GM21529 (cell line): ENCODE results near the gene MGST1.
A peak's percentile ranks its signal among the peaks of the same experiment; 100 is the strongest.

Experiments used
- ATAC-seq: cut with Tn5 transposase; IDR thresholded peaks from one replicate; pipeline ENCODE4 v1.9.1; 2021; ENCODE audit not compliant: unreplicated experiment

The MGST1 gene, protein sequence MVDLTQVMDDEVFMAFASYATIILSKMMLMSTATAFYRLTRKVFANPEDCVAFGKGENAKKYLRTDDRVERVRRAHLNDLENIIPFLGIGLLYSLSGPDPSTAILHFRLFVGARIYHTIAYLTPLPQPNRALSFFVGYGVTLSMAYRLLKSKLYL

DNA sequence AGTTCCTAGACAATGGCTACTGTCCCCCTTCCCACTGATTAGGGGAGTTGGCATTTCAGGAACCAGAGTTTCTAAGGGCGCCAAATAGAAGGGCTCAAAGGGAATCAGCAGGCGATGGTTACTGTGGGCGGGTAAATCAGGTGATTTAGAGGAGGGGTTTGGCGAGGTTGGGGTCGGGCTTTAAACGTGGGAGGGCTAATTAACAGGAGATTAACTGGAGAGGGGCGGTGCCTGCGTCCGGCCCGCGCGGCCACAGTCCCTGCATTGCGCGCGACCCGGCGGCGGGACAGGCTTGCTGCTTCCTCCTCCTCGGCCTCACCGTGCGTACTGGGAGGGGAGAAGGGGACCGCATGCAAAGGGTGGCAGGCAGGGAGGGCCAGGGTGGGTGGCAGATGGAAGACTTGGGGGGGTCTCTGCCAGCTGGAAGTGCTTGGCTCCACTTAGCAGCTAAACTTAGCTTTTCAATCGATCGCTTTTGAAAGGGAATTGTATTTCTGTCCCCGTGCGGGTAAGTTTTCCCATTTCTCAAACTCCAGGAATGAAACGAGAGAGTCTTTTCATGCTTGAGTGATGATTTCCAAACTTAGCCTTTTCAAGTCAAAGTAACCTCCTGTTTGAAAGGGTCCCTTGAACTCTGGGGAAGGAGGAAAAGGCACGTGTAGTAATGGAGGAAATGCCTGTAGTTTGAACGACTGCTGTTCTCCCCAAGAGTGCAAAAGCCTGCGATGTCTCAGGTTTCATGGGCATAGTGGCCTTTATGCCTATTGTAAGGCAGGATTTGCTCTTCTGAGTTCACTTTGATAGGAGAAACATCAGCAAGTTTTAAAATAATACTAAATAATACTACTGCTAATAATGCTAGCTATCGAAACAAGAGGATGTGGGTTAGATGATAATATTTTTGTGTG, at the start of gene MGST1:
Gene MGST1, plus strand, starts transcription at position 255 of the 908 bp plus-strand sequence. CDS start 6,608 bp downstream, outside the sequence.
- peak; percentile 63 for ATAC-seq

DNA sequence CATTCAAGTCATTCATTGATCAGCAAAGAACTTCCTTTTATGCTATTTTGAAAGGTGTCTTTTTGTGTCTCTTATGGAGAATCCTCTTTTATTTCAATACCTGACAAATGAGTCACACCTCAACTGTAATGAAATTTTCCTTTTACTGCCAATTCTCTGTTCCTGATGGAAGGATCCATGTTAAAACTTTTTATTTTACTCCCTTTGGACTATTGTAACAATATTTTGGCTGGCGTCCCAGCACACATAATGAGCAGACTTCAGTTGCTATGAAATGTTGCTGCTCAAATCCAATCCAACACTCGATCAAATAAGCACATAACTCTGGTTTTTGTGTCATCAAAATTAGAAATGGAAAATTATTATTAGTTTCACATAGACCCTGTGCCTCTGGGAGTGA, 48.0 kb upstream of the MGST1 start:
- ATAC-seq = no peak

DNA sequence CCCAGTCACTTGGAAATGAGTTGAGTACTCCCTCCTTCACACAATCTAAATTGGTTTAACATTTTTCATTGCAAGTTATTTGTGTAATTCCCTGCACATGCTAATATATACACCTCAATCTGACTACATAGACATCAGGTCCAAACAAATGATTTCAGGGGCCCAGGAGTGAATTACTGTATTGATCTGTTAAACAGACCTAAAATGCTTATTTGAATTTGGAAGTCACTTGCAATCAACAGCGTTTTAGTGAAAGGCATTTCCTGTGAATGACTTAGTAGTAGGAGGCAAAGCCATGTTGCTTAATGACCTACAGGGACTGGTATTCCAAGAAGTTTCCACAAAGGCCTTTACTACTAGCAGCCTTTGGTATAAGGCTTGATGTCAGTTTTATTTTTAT, 47.3 kb upstream of the MGST1 start:
- no peak for ATAC-seq

DNA sequence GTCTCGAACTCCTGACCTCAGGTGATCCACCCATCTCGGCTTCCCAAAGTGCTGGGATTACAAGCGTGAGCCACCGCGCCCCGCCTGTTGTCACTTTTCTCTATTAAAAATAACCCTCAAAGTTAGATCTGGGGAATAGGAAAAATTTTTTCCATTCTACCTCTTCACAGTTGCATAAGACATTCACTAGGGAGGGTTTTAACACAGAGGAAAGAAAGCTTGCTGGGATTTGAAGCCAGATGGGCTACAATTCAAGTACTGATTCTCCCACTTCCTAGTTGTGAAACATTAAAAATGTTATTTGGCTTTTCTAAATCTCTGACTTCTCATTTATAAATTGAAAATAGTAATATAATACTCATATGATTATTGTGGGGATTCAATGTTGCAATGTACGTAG, 46.7 kb upstream of the MGST1 start:
- ATAC-seq = no peak

- ATAC-seq = no peak
Measured at GRCh38 chr12:16303939-16304338, 43.5 kb upstream of the MGST1 start.

GRCh38 chr12:16307856-16308475, 39.5 kb upstream of the MGST1 start:
- ATAC-seq = no peak

DNA sequence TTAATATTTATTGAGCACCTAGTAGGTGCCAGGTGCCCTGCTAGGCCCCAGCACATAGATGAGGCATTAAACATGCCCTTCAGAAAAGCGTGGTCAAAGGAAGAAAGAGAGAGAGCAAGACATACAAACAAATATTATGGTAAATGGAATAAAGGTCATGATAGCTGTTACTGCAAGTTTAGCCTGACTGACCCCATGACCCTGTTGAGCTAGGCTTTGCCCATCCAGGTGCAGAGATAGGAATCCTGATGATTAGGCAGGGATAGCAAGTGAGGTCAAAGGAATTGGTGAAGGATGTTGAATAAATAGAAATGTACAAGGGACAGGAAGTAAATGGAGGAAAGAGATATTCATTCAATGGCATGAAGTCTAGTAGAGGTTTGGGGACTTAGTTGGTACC, 36.5 kb upstream of the MGST1 start:
- ATAC-seq = no peak

GRCh38 chr12:16323010-16323409, 24.4 kb upstream of the MGST1 start:
- no peak for ATAC-seq

- no peak for ATAC-seq
Measured at GRCh38 chr12:16323638-16324037, 23.8 kb upstream of the MGST1 start.

DNA sequence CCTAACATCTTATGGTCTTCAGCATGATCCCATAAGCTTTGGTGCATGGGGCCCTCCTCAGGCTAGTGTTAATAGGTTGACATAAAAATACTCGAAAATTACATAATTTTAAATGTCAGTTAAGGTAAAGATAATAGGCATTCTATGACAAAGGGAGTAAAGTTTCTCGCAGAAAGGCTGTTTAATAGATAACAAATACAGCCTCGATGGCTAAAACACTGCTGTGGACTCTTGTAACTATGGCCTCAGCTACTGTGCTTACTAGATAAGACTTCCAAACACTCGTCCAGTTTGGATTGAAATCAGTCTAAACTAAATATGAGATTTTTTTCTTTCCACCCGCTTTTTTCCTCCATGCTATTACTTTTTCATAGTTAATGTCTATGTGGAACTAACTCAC, 23.2 kb upstream of the MGST1 start:
- no peak for ATAC-seq

DNA sequence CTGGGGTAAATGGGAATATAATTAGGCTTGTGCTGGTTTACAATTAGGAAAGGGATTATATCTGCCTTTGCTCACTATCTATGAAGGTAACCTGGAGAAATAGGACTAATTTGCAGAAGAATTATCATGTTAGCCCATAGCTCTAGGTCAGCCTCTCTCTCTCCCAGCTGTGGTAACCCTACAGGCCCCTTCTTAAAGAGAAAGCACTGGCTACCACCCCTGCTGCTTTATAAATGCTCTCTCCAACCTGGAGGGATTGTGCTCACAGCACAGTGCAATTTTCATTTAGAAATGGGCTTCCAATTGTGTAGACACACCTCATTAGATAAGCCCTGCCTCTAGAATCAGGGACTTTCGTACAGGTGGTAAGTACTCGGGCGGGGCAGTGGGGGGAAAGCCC, 22.7 kb upstream of the MGST1 start:
- ATAC-seq = no peak

- ATAC-seq = no peak
Measured at GRCh38 chr12:16325426-16325825, 22.0 kb upstream of the MGST1 start.

DNA sequence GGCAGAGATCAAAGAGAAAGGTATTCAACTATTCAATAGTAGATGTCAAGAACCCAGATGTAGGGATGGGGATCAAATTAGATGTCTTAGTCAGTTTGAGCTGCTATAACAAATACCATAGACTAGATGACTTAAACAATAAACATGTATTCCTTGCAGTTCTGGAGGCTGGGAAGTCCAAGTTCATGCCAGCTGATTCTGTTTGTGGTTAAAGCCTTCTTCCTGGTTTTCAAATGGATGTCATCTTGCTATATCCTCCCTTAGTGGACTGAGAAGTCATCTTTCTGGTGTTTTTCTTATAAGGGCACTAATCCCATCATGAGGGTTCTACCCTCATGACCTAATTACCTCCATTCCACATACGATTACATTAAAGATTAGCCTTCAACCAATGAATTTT, 19.5 kb upstream of the MGST1 start:
- ATAC-seq = no peak

DNA sequence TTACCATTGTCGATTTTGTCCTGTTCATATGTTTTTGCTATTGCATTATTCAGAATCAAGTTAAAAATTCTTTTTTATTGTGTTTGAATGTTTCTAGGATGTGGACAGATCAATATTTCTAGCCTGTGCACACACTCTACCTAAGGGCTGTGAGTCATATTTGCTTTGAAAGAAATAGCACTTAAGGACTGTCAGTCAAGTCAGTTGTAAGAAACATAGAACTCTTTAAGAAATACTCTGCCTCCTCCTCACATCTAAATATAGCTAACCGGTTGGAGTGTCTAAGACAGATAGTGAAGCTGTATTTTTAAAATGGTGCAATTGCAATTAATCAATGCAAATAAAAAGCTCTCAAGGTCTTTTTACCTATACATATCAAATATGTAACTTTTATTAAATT, 17.9 kb upstream of the MGST1 start:
- no peak for ATAC-seq

- no peak for ATAC-seq
Measured at GRCh38 chr12:16330560-16330959, 16.9 kb upstream of the MGST1 start.

DNA sequence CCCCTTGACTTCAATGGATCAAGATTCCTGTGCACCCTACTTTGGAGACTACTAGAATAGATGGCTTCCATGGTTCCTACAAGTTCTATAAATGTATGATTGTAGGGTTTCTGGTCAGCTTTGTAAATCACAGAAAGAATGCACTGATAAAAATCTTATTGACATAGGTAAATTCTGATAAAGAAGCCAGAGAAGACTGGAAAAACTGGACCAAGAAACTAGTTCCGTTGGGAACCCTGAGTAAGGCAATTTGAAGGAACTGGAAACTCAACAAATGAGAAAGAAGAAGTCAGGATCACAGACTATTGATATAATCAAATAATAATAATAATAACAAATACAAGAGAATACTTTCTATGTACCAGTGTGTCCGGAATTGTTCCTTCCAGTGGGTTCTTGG, 15.4 kb upstream of the MGST1 start:
- ATAC-seq = no peak

DNA sequence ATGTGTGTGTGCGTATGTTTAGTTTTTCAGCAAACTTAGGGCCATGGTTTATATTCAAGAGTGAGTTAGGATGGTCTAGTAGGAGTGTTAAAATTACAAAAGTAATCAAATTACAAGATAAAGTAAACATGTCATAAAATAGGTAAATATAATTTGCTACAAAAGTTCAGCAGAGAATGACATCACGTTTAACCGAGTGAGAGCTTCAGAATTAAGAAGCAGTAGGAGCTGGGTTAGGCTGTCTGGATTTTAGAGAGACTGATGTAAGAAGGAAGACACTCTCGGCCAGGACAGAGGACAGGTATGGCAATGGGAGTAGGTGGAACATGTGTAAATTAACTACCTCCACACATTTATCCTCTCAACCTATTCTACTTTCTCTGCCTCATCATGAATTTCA, 11.6 kb upstream of the MGST1 start:
- no peak for ATAC-seq

- ATAC-seq = no peak
Measured at GRCh38 chr12:16344269-16344668, 3.2 kb upstream of the MGST1 start.

GRCh38 chr12:16345105-16345504, 2.3 kb upstream of the MGST1 start:
- no peak for ATAC-seq

- no peak for ATAC-seq
Measured at GRCh38 chr12:16346958-16347357, 487 bp upstream of the MGST1 start.

GRCh38 chr12:16348435-16349130, 1.1 kb downstream of the MGST1 start:
- no peak for ATAC-seq

GRCh38 chr12:16349131-16349460, 1.7 kb downstream of the MGST1 start:
- ATAC-seq = no peak
